Non-pigmented ciliary epithelial cell (primary cell): Measurements from ENCODE around the gene UGGT2.
"Not testable (repeated sequence)": the region's sequence is repeated elsewhere in the genome, so short reads cannot be mapped to it uniquely, and the experiment has no call there.

Experiments used
- DNase-seq: peaks from one replicate; pipeline ENCODE4 v3.0.0-alpha.2; 2010; ENCODE audit warnings: low read depth

UGGT2 gene

GRCh38 chr13:96053003-96053703 is at the start of gene UGGT2:
TSS of gene UGGT2 (minus strand) at chr13:96053401. CDS start at chr13:96053312, 89 bp downstream.
- DNase-seq: peak; percentile 61

DNA sequence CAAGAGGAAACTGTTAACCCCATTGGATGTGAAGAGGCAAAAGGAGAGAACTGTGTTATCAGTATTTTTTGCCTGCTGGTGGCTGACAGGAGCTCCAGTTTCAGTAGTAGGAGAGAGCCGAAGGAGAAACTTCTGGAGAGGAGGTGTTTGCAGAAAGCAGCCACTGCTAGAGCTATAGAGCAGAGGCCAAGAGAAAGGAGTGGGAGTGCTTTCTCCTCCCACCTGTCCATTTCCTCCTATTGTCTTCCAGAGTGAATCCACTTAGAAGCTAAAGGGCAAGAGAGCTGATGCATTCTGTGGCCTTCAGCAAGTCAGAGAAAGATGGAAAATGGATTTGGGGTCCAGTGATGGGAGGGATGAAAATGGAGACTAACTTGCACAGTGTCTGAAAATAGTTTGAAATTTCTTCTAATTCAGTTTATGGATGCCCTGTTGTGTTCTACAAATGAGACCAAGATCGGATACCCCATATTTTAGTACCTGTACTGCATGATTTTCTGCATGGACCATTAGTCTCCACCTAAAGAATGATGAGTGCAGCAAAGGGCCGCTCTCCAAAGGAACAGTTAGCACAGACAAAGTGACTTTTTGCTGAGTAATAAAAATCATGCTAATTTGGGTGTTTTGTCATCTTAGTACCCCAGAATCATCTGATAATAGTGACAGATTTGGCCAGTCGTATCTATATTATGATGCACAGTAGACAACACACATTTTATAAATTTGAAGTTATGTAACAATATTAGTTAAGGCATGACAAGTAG is 47.4 kb upstream of the UGGT2 start:
- no peak for DNase-seq

DNA sequence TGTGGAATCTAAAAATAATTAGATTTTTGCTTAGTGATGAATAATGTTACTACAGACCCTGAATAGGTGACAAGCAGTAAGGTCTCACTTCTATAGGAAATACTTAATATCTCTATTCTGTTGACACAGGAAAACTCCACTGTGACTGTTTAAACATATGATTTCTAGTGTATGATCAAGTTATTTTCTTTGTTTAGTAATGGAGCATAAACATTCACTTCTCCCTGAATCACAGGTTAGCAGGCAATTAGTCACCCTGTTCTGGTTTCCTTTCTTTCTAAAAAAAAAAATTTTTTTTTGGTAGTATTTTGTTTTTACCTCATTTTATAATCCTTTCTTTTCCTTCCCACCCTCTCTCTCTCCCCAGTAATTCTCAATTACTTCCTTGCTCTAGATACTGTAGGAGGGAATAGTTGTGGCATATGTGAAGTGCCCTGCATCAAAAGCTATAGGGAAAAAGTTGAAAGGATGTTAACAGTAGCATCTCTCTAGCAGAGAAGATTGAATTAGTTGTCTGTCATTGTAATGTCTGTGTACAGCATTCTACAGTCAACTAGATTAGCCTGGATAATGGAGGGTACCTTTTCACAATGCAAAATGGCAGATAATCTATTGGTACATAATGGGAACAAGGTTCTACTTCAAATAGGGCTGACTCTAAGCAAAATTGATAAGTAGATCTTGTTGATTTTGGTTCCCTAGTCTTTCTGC is 40.2 kb upstream of the UGGT2 start:
- DNase-seq: no peak

GRCh38 chr13:96091164-96092117 is 38.2 kb upstream of the UGGT2 start:
- no peak for DNase-seq

DNA sequence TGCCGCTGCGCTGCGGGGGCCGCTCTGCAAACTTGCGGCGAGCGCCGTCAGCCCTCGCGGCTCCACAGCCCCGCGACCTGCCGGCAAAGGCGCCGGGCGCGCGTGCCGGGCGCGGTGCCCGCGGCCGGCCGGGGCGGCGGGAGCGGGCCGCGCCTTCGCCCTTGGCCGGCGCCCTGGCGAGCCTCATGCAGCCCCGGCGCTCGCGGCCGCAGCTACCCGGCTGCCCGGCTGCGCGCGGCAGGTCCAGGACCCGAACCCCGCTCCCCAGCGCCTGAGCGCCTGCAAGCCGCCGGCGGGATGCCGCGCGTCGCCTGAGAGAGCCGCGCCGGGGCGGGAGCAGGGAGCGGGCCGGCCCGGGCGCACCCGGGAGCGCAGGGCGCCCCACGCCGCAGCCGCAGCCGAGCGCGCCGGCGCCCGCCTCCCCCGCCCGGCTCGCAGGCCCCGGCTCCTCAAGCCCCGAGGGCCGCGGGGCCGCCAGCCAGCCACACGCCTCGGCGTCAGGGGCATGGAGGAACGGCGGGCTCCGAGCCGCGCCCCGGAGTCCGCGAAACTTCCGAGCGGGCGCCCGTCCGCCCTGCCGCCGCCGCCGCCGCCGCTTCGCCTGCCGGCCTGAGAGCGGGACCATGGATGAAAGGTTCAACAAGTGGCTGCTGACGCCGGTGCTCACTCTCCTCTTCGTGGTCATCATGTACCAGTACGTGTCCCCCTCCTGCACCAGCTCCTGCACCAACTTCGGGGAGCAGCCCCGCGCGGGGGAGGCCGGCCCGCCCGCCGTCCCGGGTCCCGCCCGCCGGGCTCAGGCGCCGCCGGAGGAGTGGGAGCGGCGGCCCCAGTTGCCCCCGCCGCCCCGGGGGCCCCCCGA is 37.3 kb upstream of the UGGT2 start:
- no peak for DNase-seq

- no peak for DNase-seq
Measured at GRCh38 chr13:96089749-96090239, 36.6 kb upstream of the UGGT2 start, which contains the start of gene HS6ST3. TSS of gene HS6ST3 (plus strand) at chr13:96090107.

DNA sequence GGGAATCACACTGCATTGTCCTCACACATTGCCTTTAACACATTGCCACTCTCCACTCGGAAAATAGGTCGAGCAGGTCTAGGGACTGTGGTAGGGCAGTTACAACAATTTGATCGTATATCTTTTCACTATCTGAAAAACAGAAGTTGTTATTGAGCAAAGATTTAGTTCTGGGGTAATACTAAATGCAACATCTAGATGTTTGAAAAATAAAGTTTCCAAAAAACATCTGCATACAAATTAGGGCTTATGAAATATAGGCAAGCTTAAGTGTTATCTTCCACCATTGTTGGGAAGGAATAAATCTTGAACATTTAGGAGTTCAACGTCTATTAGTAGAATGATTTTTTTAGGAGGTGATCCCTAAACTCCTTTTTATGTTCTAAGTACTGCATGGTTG is 35.9 kb upstream of the UGGT2 start:
- no peak for DNase-seq

- no peak for DNase-seq
Measured at GRCh38 chr13:96086736-96087135, 33.5 kb upstream of the UGGT2 start.

DNA sequence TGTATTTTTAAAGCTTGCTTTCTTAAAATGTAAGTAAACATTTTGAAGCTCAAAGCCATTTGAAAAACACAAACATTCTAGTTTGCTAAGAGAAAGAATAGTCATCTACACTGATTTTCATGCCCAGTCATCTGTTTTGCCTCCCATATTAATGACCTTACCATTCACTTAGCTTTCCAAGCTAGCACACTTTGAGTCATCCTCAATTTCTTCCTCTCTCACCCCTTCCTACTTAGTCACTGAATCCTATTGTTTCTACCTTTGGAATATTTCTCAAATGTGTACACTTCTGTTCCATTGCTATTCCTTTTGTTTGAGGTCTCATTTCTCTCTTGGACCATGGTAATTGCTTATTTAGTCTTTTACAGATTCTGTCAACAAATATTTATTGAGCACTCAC is 29.4 kb upstream of the UGGT2 start:
- no peak for DNase-seq

GRCh38 chr13:96081888-96082287 is 28.7 kb upstream of the UGGT2 start:
- DNase-seq: no peak

GRCh38 chr13:96080676-96081075 is 27.5 kb upstream of the UGGT2 start:
- no peak for DNase-seq

DNA sequence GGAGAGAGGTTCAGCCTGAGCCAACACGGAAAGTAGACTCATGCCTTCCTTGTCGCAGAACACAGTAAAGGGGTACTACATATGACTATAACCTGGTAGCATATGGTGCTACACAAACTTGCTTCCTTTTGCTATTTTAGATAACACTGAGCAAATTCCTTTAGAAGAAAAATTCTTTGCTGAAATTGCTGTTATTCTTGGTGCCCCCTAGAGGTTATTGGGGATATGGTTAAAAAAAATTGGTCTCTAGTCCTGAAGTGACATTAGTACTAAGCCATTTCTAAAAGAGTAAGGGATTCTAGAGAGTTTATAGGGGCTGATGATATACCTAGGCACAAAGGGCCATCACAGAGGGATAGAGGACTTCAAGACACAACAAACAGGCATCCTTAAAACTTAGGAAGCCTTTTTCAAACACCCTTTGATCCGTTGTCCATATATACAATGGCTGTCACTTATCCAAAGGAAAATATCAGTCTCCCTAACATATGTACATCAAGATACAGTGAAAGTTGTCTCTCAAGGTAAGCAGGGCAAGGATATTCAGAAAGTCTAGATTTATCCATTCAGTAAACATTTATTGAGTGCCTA is 22.8 kb upstream of the UGGT2 start:
- no peak for DNase-seq

GRCh38 chr13:96072392-96072791 is 19.2 kb upstream of the UGGT2 start:
- no peak for DNase-seq

GRCh38 chr13:96071504-96071903 is 18.3 kb upstream of the UGGT2 start:
- DNase-seq: no peak

DNA sequence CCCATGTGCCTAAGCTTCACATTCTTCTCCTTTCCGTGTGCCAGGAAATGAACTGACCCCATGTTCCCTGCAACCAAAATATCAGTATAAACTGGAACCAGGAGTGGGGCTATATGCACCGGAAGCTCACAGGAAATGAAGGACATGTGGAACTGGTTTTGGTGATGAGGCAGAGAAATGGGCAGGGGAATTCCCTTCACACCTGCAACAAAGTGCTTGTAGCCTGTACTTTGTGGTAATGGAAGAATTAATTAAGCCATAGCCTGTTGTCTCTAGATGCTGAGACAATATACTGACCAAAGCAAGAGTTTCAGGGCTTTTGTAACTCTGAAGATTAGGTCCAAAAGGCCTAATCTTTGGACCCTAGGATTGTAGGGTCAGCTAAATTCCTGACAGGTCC is 15.5 kb upstream of the UGGT2 start:
- no peak for DNase-seq

DNA sequence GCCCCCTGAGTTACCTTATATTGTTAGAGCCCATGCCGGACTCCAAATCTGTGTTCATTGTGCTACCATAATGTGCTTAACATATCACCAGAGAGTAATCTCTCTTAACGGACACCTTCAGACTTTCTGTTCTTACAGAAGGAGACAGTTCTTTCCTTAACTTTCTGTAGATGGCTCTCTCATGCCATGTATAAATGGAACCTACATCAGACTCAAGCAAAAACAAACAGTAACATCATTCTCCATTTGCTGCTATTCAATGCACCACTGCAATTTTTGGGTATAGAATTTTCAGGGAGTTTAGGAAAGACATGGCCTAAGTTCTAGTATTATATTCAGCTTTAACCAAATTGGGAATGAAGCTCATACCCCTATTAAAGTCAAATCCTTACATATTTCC is 12.6 kb upstream of the UGGT2 start:
- no peak for DNase-seq

DNA sequence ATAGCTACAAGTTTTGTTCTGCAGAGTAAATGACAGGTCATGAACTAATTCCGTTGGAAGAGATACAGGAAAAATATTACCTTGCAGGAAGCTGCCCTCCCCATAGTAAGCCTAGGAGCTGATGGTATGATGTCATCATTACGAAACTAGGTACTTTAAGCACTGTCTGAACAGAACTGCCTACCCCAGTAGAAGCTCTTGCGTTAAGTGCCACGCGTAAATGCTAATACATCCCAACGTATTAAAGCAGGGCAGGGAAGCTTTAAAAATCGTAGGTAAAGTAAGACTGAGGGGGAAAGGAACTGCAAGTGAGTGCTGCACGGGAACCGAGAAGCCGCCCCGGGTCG is 572 bp downstream of the UGGT2 start:
- peak; percentile 28 for DNase-seq

DNA sequence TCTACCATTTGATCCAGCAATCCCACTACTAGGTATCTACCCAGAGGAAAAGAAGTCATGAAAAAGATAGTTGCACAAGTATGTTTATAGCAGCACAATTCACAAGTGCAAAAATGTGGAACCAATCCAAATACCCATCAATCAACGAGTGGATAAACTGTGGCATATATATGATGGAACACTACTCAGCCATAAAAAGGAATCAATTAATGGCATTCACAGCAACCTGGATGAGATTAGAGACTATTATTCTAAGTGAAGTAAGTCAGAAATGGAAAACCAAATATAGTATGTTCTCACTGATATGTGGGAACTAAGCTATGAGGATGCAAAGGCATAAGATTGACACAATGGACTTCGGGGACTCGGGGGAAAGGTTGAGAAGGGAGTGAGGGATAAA is 1.3 kb downstream of the UGGT2 start:
- not testable (repeated sequence) for DNase-seq

- not testable (repeated sequence) for DNase-seq
Measured at GRCh38 chr13:96051491-96051890, 1.7 kb downstream of the UGGT2 start.

- DNase-seq: not testable (repeated sequence)
Measured at GRCh38 chr13:96050955-96051354, 2.2 kb downstream of the UGGT2 start.
